GM19043 (cell line): ENCODE measurements around the gene DEFB131B.
"Not testable (repeated sequence)": the region's sequence is repeated elsewhere in the genome, so short reads cannot be mapped to it uniquely, and the experiment has no call there.

Source experiments
- ATAC-seq: cut with Tn5 transposase; IDR thresholded peaks from one replicate; pipeline ENCODE4 v1.9.1; 2021; ENCODE audit warnings: low read depth; ENCODE audit not compliant: unreplicated experiment

Gene DEFB131B

GRCh38 chr11:71878059-71878458, at the start of gene DEFB131B:
Gene DEFB131B, plus strand, starts transcription at chr11:71878453. Its CDS starts 0 bp downstream, at chr11:71878453.
- ATAC-seq, result not testable (repeated sequence)

- ATAC-seq, result not testable (repeated sequence)
These were observed 49.0 kb upstream of the DEFB131B start for GRCh38 chr11:71829247-71829646.

GRCh38 chr11:71829686-71830085, 48.6 kb upstream of the DEFB131B start:
- ATAC-seq, result not testable (repeated sequence)

GRCh38 chr11:71832811-71833210, 45.4 kb upstream of the DEFB131B start, which contains the start of gene DEFB108B:
Gene DEFB108B, plus strand, starts transcription at chr11:71833200. Its CDS starts 0 bp downstream, at chr11:71833200.
- not testable (repeated sequence) for ATAC-seq

GRCh38 chr11:71842720-71843119, 35.5 kb upstream of the DEFB131B start:
- not testable (repeated sequence) for ATAC-seq

- ATAC-seq, result not testable (repeated sequence)
These were observed 34.9 kb upstream of the DEFB131B start for GRCh38 chr11:71843355-71843754.

- ATAC-seq, result no peak
These were observed 34.4 kb upstream of the DEFB131B start for GRCh38 chr11:71843858-71844257.

- ATAC-seq, result not testable (repeated sequence)
These were observed 24.4 kb upstream of the DEFB131B start for GRCh38 chr11:71853895-71854294.

GRCh38 chr11:71855880-71856279, 22.4 kb upstream of the DEFB131B start:
- not testable (repeated sequence) for ATAC-seq

GRCh38 chr11:71860835-71861234, 17.4 kb upstream of the DEFB131B start:
- ATAC-seq, result not testable (repeated sequence)

GRCh38 chr11:71863978-71864627, 14.2 kb upstream of the DEFB131B start:
- ATAC-seq, result not testable (repeated sequence)

GRCh38 chr11:71867209-71867608, 11.0 kb upstream of the DEFB131B start:
- not testable (repeated sequence) for ATAC-seq

- not testable (repeated sequence) for ATAC-seq
These were observed 8.3 kb upstream of the DEFB131B start for GRCh38 chr11:71869931-71870330.

GRCh38 chr11:71870661-71871060, 7.6 kb upstream of the DEFB131B start:
- ATAC-seq, result not testable (repeated sequence)

- not testable (repeated sequence) for ATAC-seq
These were observed 2.0 kb upstream of the DEFB131B start for GRCh38 chr11:71876262-71876661.

- not testable (repeated sequence) for ATAC-seq
These were observed 7.6 kb downstream of the DEFB131B start for GRCh38 chr11:71885806-71886205.

GRCh38 chr11:71888335-71889010, 10.2 kb downstream of the DEFB131B start:
- not testable (repeated sequence) for ATAC-seq

GRCh38 chr11:71889181-71889872, 11.1 kb downstream of the DEFB131B start:
- ATAC-seq, result not testable (repeated sequence)

GRCh38 chr11:71895961-71896360, 17.7 kb downstream of the DEFB131B start:
- ATAC-seq, result no peak

GRCh38 chr11:71901137-71901536, 22.9 kb downstream of the DEFB131B start:
- not testable (repeated sequence) for ATAC-seq

GRCh38 chr11:71908218-71908617, 30.0 kb downstream of the DEFB131B start:
- no peak for ATAC-seq
